A673 (cell line): ENCODE results near the gene NCKAP5.

Experiments used
- EZH2 ChIP-seq: fragments of 200-600 bp; sonication (generic); IDR thresholded peaks from 2 replicates; pipeline ENCODE4 v1.6.1; 2017; ENCODE audit warnings: borderline replicate concordance, low read depth, mild to moderate bottlenecking, mixed read lengths, antibody characterized with exemption, low read length; ENCODE audit not compliant: poor library complexity, severe bottlenecking
- TF ChIP-seq, protein P1 (sequence below): fragments of 300-800, 200-600 bp; sonication (generic); conservative IDR thresholded peaks from 2 replicates; pipeline ENCODE4 v1.5.1; 2017; ENCODE audit warnings: low read depth, mild to moderate bottlenecking, antibody characterized with exemption, low read length, moderate library complexity, mixed read lengths

DNA sequence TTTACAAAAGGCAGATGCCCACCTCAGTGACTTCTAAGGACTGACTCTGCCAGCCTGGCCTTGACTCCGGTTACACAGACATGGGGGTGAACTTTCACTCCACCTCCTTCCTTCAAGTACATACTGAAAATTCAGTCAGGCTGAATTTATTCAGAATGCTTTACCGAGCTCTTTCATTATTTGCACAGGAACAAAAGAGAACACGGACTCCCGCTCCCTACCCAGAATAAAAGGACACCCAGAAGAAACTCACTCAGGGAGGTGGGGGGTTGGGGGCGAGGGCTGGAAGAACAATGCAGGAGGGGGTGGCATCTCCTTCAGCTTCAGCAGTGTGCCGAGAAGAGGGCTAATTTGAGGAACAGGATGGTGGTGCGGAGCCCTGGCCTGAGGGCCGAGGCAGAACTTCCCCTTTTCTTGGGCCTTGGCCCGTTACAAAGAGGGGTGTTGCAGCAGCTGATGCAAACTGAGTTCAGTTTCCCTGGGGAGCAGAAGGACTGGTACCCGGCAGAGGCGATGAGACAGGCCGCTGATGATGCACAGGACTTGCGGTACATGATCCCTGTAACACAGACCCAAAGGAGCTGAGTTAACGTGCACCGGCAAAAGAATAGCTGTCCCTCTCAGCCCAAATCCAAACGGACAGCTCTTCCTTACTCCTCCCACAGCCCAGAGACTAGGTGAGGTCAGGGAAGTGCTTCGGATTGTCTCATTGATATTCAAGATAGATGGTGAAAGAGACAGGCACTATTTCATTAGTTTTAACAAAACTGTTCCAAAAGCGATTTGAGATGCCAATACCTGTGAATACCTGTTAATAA is 922.3 kb downstream of the NCKAP5 start:
- TF ChIP-seq, protein P1, sequence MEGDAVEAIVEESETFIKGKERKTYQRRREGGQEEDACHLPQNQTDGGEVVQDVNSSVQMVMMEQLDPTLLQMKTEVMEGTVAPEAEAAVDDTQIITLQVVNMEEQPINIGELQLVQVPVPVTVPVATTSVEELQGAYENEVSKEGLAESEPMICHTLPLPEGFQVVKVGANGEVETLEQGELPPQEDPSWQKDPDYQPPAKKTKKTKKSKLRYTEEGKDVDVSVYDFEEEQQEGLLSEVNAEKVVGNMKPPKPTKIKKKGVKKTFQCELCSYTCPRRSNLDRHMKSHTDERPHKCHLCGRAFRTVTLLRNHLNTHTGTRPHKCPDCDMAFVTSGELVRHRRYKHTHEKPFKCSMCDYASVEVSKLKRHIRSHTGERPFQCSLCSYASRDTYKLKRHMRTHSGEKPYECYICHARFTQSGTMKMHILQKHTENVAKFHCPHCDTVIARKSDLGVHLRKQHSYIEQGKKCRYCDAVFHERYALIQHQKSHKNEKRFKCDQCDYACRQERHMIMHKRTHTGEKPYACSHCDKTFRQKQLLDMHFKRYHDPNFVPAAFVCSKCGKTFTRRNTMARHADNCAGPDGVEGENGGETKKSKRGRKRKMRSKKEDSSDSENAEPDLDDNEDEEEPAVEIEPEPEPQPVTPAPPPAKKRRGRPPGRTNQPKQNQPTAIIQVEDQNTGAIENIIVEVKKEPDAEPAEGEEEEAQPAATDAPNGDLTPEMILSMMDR, result no peak
- no peak for TF ChIP-seq EZH2
